HG02840 (cell line): ENCODE data around the gene NEURL3.

Source experiments
- ATAC-seq: cut with Tn5 transposase; IDR thresholded peaks from one replicate; pipeline ENCODE4 v1.9.1; 2021; ENCODE audit warnings: mild to moderate bottlenecking, moderate library complexity, moderate number of reproducible peaks; ENCODE audit not compliant: unreplicated experiment, low FRiP score

Gene NEURL3

GRCh38 chr2:96529376-96530143, 24.4 kb upstream of the NEURL3 start:
- no peak for ATAC-seq

GRCh38 chr2:96528700-96529375, 23.7 kb upstream of the NEURL3 start:
- ATAC-seq: no peak

- ATAC-seq: no peak
Observed at GRCh38 chr2:96528006-96528699, 23.0 kb upstream of the NEURL3 start.

- no peak for ATAC-seq
Observed at GRCh38 chr2:96527286-96528005, 22.3 kb upstream of the NEURL3 start.

- no peak for ATAC-seq
Observed at GRCh38 chr2:96526615-96527285, 21.6 kb upstream of the NEURL3 start.

GRCh38 chr2:96526101-96526591, 21.0 kb upstream of the NEURL3 start:
- no peak for ATAC-seq

GRCh38 chr2:96525211-96525507, 20.0 kb upstream of the NEURL3 start:
- ATAC-seq: no peak

- ATAC-seq: no peak
Observed at GRCh38 chr2:96524482-96525210, 19.5 kb upstream of the NEURL3 start.

- no peak for ATAC-seq
Observed at GRCh38 chr2:96523659-96524481, 18.7 kb upstream of the NEURL3 start.

- no peak for ATAC-seq
Observed at GRCh38 chr2:96522304-96523203, 17.4 kb upstream of the NEURL3 start.

- ATAC-seq: no peak
Observed at GRCh38 chr2:96521219-96521618, 16.1 kb upstream of the NEURL3 start.

- ATAC-seq: no peak
Observed at GRCh38 chr2:96520697-96521096, 15.5 kb upstream of the NEURL3 start.

- no peak for ATAC-seq
Observed at GRCh38 chr2:96520231-96520630, 15.1 kb upstream of the NEURL3 start.

GRCh38 chr2:96517079-96517478, 11.9 kb upstream of the NEURL3 start:
- no peak for ATAC-seq

GRCh38 chr2:96514521-96514920, 9.4 kb upstream of the NEURL3 start:
- no peak for ATAC-seq

GRCh38 chr2:96512341-96512740, 7.2 kb upstream of the NEURL3 start:
- no peak for ATAC-seq

- ATAC-seq: no peak
Observed at GRCh38 chr2:96511851-96512250, 6.7 kb upstream of the NEURL3 start.
